BE2C (cell line): ENCODE results near the gene USP20.
A peak's percentile ranks its signal among the peaks of the same experiment; 100 is the strongest.

Experiments
- DNase-seq: peaks from one replicate; pipeline ENCODE4 v3.0.0-alpha.2; 2020
- H3K27me3 ChIP-seq: fragments of 250-450 bp; sonication (Bioruptor Pico); 2 replicates; pipeline ENCODE4 v1.5.1; 2020; ENCODE audit warnings: mild to moderate bottlenecking
- H3K36me3 ChIP-seq: fragments of 250-450 bp; sonication (Bioruptor Pico); 2 replicates; pipeline ENCODE4 v1.5.1; 2020; ENCODE audit warnings: mild to moderate bottlenecking
- H3K4me1 ChIP-seq: fragments of 250-450 bp; sonication (Bioruptor Pico); 2 replicates; pipeline ENCODE4 v1.5.1; 2020
- H3K4me3 ChIP-seq: 2 replicates; pipeline ENCODE4 v1.5.1; 2011; ENCODE audit warnings: low read depth, low read length
- H3K9me3 ChIP-seq: fragments of 250-450 bp; sonication (Bioruptor Pico); 2 replicates; pipeline ENCODE4 v1.5.1; 2020
- TF ChIP-seq, protein P1 (sequence below): IDR thresholded peaks from 2 replicates; pipeline ENCODE4 v1.5.1; 2012; ENCODE audit warnings: mild to moderate bottlenecking, low read depth, low read length

USP20 gene

DNA sequence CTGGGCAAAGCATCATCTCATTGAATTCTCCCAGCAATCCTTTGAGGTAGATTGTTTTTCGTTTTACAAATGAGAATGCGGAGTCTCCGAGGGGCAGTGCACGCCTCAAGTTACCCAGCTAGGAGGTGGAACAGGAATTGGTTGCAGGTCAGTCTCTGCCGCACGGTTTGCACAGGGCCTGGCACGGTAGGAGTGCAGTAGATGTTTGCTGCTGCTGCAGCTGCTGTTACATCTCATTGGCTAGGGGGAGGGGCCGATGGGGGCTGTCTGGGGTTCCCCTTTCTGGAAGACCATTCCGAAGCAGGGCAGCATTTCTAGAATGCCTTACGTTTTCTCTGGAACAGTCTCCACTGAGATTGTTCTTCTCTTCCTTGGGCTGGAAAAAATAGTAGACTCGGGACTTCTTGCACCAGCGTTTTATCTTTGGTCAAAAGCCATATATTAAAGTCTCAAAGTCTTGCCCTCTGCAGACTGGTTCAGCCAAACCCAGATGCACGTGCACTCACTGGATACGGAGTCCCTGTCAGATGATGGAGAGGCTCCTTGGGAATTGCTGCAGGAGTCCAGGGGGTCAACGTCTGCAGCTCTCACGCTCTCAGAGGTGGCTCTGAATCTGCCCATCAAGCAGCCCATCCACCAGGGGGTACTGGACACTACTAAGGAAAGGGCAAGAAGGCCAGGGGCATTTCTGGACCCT lies 1.2 kb downstream of the USP20 start:
- no peak for DNase-seq
- Histone ChIP-seq H3K4me1 (peaks cover 19% of the 10 kb centered on the region), H3K4me3 (peak overlapping the region; percentile 92)

DNA sequence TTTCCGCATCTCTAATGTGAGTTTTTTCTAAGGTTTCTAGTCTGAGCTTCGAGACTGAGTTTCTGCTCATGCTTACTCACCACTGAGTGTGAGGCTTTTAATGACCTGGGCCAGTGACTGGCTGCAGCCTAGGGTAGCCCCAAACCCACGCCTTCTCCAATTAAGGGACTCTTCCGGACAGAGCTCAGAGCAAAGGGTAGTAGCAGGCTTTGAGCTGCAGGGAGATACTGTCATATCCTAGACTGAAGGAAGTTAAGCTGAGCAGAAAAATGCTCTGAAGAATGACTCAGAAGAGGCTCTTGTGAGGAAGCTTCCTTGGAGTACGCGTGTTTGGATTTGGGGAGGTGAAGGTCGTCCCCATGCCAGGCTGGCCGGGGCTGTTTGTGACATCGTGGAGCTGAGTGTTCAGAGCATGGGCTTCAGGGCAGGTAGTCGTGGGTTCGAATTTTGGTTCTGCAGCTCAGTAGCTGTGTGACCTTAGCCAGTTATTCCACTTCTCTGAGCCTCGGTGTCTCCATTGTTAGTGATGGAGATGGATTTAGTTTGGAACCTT lies 3.5 kb downstream of the USP20 start:
- TF ChIP-seq, protein P1, sequence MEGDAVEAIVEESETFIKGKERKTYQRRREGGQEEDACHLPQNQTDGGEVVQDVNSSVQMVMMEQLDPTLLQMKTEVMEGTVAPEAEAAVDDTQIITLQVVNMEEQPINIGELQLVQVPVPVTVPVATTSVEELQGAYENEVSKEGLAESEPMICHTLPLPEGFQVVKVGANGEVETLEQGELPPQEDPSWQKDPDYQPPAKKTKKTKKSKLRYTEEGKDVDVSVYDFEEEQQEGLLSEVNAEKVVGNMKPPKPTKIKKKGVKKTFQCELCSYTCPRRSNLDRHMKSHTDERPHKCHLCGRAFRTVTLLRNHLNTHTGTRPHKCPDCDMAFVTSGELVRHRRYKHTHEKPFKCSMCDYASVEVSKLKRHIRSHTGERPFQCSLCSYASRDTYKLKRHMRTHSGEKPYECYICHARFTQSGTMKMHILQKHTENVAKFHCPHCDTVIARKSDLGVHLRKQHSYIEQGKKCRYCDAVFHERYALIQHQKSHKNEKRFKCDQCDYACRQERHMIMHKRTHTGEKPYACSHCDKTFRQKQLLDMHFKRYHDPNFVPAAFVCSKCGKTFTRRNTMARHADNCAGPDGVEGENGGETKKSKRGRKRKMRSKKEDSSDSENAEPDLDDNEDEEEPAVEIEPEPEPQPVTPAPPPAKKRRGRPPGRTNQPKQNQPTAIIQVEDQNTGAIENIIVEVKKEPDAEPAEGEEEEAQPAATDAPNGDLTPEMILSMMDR = no peak
- H3K4me1 ChIP-seq = peaks cover 27% of the 10 kb centered on the region
- no peaks in the 10 kb centered on the region for H3K36me3 ChIP-seq
- H3K4me3 ChIP-seq = no peak overlapping the region
- no peaks in the 10 kb centered on the region for H3K27me3 ChIP-seq
- H3K9me3 ChIP-seq = no peaks in the 10 kb centered on the region
- DNase-seq = no peak

More for the DNA sequence above, 1.2 kb downstream of the USP20 start:
- no peaks in the 10 kb centered on the region for H3K9me3 ChIP-seq
- TF ChIP-seq, protein P1 = no peak
- no peaks in the 10 kb centered on the region for H3K27me3 ChIP-seq
- H3K36me3 ChIP-seq = peaks cover 12% of the 10 kb centered on the region

DNA sequence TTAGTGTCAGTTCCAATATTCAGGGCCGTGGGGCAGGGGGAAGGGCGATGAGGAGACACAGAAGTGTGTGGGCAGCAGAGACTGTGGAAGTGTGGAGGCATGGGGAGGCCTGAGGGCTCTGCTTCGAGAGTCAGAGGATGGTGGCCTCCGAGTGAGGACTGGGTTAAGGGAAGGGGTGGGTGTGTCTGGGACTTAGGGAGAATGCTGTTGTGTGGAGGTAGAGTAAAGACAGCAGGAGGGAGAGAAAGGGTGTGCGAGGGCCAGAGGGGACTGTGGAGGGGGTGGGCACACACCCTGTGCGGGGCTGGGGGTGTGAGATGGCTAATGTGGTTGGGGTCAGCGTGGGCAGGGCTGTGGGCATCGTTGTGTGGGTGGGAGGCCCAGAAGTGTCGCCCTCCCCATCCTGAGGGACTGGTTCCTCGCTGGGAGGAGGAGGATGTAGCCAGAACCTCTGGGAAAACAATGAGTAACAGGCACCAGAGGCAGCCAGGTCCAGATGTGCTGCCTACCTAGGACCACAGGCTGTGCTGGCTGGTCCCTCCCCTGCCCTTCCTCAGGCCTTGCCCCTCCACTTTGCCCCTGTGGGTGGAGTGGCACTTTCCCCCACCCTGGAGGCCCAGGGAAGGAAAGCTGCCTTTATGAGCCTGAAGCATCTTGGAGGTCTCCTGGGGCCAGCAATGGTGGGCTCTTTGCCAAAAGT lies 4.2 kb downstream of the USP20 start:
- no peaks in the 10 kb centered on the region for H3K9me3 ChIP-seq
- peak; percentile 38 for DNase-seq
- H3K36me3 ChIP-seq = no peaks in the 10 kb centered on the region
- H3K4me1 ChIP-seq = peaks cover 27% of the 10 kb centered on the region
- H3K27me3 ChIP-seq = no peaks in the 10 kb centered on the region
- TF ChIP-seq, protein P1 = no peak
- H3K4me3 ChIP-seq = no peak overlapping the region

DNA sequence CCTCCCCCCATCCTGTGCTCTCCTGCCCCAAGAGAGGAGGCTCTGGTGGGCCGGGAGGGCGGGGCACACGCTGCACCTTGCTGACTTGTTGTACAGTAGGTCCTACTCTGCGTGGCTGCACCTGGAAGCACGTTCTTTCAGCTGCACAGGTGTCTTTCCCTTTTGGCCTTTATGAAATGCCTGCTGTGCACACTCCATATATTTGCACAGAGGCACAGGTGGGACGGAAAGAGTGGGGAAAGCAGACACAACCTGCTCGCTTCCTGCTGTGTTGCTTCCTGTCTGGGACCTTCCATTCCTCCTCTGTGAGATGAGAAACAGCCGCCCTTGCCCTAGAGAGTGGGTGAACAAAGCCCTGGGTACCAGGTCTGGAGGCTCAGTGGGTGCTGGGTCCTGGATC lies 4.8 kb downstream of the USP20 start:
- H3K9me3 ChIP-seq = no peaks in the 10 kb centered on the region
- no peak for DNase-seq
- TF ChIP-seq, protein P1 = no peak

DNA sequence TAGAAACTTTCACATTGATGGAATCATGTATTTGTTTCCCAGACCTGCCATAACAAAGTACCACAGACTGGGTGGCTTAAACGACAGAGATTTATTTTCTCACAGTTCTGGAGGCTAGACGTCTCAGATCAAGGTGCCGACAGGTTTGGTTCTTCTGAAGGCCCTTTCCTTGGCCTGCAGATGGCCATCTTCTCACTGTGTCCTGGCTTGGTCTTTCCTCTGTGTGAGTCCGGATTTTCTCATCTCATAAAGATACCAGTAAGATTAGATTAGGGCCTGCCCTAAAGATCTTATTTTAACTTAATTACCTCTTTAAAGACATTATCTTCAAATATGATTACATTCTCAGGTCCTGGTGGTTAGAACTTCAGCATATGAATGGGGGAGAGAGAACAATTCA lies 5.8 kb downstream of the USP20 start:
- Histone ChIP-seq H3K4me1 (peaks cover 37% of the 10 kb centered on the region), H3K36me3 (no peaks in the 10 kb centered on the region), H3K9me3 (no peaks in the 10 kb centered on the region), H3K4me3 (no peak overlapping the region), H3K27me3 (no peaks in the 10 kb centered on the region)
- DNase-seq = no peak
- TF ChIP-seq, protein P1 = peak; percentile 19

More for the DNA sequence above, 4.8 kb downstream of the USP20 start:
- Histone ChIP-seq H3K4me3 (no peak overlapping the region), H3K4me1 (peaks cover 29% of the 10 kb centered on the region), H3K36me3 (no peaks in the 10 kb centered on the region), H3K27me3 (no peaks in the 10 kb centered on the region)

DNA sequence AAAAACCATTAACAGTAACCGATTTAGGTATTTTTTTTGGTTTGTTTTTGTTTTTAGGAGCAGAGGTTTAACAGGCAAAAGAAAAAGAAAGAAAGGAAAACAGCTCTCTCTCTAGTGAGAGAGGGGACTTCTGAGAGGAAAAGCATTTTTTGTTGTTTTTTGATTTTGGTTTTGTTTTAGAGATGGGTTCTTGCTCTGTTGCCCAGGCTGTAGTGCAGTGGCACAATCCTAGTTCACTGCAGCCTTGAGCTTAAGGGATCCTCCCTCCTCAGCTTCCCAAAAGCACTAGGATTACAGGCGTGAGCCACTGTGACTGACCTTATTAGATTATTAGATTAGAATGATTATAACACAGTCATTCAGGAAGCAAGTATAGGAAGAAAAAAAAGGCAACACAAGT lies 10.1 kb downstream of the USP20 start:
- TF ChIP-seq, protein P1 = no peak
- Histone ChIP-seq H3K27me3 (no peaks in the 10 kb centered on the region), H3K36me3 (peaks cover 4% of the 10 kb centered on the region), H3K4me1 (peaks cover 26% of the 10 kb centered on the region), H3K9me3 (no peaks in the 10 kb centered on the region), H3K4me3 (no peak overlapping the region)
- DNase-seq = no peak
